ENCODE results near the gene G6PC3. TPM values are rescaled to one million over a fixed set of nuclear protein-coding genes. Genes with fewer than 3 reads are reported as not detected.

G6PC3 gene
- total RNA-seq, 1 donor from 2014 or later = 16.6 TPM

DNA sequence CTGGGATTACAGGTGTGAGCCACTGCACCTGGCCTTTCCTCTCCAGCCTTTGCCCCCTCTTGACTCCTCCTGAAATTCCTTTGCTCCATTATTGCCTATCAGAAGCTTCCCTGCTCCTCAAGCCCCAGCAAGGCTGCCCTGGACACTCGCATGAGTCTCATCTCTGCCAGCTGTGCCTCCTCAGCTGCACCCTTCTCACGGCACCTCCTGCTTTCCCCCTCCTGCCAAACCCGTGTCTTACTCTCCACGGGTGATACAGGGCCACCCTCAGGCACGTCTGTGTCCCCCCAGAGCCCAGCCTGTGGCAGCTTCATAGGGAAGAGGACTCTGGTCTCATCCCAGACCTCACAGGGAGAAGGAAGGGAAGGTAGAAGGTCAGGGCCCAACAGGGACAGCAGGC lies 15.4 kb downstream of the G6PC3 start:
- no peaks in the 10 kb centered on the region for H3K27me3 ChIP-seq
- peak overlapping the region; percentile 66 for H3K4me2 ChIP-seq
- H4K20me1 ChIP-seq (ENCODE audit: low read depth) = no peaks in the 10 kb centered on the region
- H3K9ac ChIP-seq = no peak overlapping the region
- H3K27ac ChIP-seq = peak overlapping the region; percentile 34
- DNase-seq (ENCODE audit: low spot score) = no peak
- TF ChIP-seq CTCF (IDR thresholded peaks at IDR 0.05) = no peak
- Mint-ChIP-seq H3K36me3 (peaks cover 22% of the 10 kb centered on the region), H3K27ac (peak overlapping the region; percentile 89), H3K9me3 (no peaks in the 10 kb centered on the region), H3K27me3 (ENCODE audit: insufficient read depth, low read depth) (peaks cover 6% of the 10 kb centered on the region), H3K4me3 (peak overlapping the region; percentile 18), H3K4me1 (peaks cover 46% of the 10 kb centered on the region)
- H3K9me3 ChIP-seq (ENCODE audit: low read depth) = no peaks in the 10 kb centered on the region
- H3K4me1 ChIP-seq = peaks cover 29% of the 10 kb centered on the region
- H3K79me2 ChIP-seq (ENCODE audit: low read depth) = no peaks in the 10 kb centered on the region
- no peak overlapping the region for H2AFZ ChIP-seq (replicated peaks)
- H3K4me3 ChIP-seq = no peak overlapping the region
- H3K36me3 ChIP-seq = no peaks in the 10 kb centered on the region
- peaks cover 34% of the 10 kb centered on the region for H3F3A ChIP-seq (ENCODE audit: low read depth)

GRCh38 chr17:44086364-44087311 lies 16.1 kb downstream of the G6PC3 start:
- Mint-ChIP-seq H3K36me3 (peaks cover 23% of the 10 kb centered on the region), H3K4me1 (peaks cover 46% of the 10 kb centered on the region), H3K4me3 (peak overlapping the region; percentile 80), H3K27me3 (ENCODE audit: insufficient read depth, low read depth) (peaks cover 6% of the 10 kb centered on the region), H3K9me3 (no peaks in the 10 kb centered on the region), H3K27ac (peak overlapping the region; percentile 96)
- Histone ChIP-seq H3K27ac (peak overlapping the region; percentile 87), H3K9me3 (ENCODE audit: low read depth) (no peaks in the 10 kb centered on the region), H4K20me1 (ENCODE audit: low read depth) (no peaks in the 10 kb centered on the region), H2AFZ (replicated peaks) (no peak overlapping the region), H3K27me3 (no peaks in the 10 kb centered on the region), H3K4me3 (peak overlapping the region; percentile 29), H3F3A (ENCODE audit: low read depth) (peaks cover 34% of the 10 kb centered on the region), H3K4me1 (peaks cover 29% of the 10 kb centered on the region), H3K9ac (no peak overlapping the region), H3K79me2 (ENCODE audit: low read depth) (no peaks in the 10 kb centered on the region), H3K4me2 (peak overlapping the region; percentile 66), H3K36me3 (no peaks in the 10 kb centered on the region)
- TF ChIP-seq EZH2phosphoT487 (IDR thresholded peaks at IDR 0.05) (no peak), CTCF (IDR thresholded peaks at IDR 0.05) (no peak), EZH2 (IDR thresholded peaks at IDR 0.05) (no peak)
- peak; percentile 67 for DNase-seq (ENCODE audit: low spot score)

- Mint-ChIP-seq H3K9me3 (no peaks in the 10 kb centered on the region), H3K4me1 (peaks cover 47% of the 10 kb centered on the region), H3K27me3 (ENCODE audit: insufficient read depth, low read depth) (peaks cover 4% of the 10 kb centered on the region), H3K27ac (peak overlapping the region; percentile 96), H3K36me3 (peaks cover 20% of the 10 kb centered on the region), H3K4me3 (peak overlapping the region; percentile 80)
- TF ChIP-seq CTCF (IDR thresholded peaks at IDR 0.05) = no peak
- DNase-seq (ENCODE audit: low spot score) = no peak
- H3K79me2 ChIP-seq (ENCODE audit: low read depth) = no peaks in the 10 kb centered on the region
- peak overlapping the region; percentile 87 for H3K27ac ChIP-seq
- H3K4me3 ChIP-seq = peak overlapping the region; percentile 29
- H3K4me2 ChIP-seq = peak overlapping the region; percentile 66
- H3K36me3 ChIP-seq = no peaks in the 10 kb centered on the region
- H2AFZ ChIP-seq (replicated peaks) = no peak overlapping the region
- peaks cover 29% of the 10 kb centered on the region for H3K4me1 ChIP-seq
- H4K20me1 ChIP-seq (ENCODE audit: low read depth) = no peaks in the 10 kb centered on the region
- peaks cover 34% of the 10 kb centered on the region for H3F3A ChIP-seq (ENCODE audit: low read depth)
- H3K9ac ChIP-seq = peak overlapping the region; percentile 24
- no peaks in the 10 kb centered on the region for H3K9me3 ChIP-seq (ENCODE audit: low read depth)
- no peaks in the 10 kb centered on the region for H3K27me3 ChIP-seq
These were observed 16.8 kb downstream of the G6PC3 start for GRCh38 chr17:44087319-44087718.

All from neural progenitor cell (in vitro differentiated cells).